Stimulated activated CD8-positive, alpha-beta memory T cell treated with anti-CD3 and anti-CD28 coated beads, Interleukin-4, amount 100 ng/mL, for 48 hours (primary cell): Measurements from ENCODE around the gene TP63.

Experiments
- DNase-seq: peaks from one replicate; pipeline ENCODE4 v3.0.0-alpha.2; 2020

The TP63 gene

DNA sequence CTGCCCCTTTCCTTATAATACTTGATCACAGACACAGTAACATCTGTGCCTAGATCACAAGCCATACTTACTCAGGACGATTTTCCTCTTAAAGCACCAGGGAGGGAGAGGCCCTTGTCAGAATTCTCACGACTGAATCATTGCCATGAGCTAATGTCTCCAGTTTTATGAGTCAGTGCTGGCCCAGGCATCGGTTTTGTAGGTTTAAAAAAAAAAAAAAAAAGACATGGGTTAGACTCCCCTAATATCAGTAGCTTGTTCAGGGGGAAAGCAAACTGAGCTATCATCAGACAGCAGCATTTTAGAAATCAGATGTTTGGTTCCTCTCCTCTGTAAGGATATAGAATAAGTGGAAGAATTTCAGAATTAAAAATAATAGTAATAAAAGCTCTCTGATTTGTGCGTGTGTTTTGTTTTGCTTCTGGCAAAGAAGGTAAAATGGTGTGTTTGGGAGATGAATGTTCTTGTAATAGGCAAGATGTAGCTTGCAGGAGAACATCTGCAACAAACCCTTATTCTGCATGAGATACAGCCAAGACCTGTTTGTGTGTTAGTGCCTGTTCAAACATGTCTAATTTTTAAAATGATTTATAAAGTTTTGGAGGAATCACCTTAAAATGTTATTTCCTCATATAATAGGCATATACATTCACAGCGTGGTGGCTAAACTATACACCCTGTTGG is 193.6 kb downstream of the TP63 start:
- no peak for DNase-seq

DNA sequence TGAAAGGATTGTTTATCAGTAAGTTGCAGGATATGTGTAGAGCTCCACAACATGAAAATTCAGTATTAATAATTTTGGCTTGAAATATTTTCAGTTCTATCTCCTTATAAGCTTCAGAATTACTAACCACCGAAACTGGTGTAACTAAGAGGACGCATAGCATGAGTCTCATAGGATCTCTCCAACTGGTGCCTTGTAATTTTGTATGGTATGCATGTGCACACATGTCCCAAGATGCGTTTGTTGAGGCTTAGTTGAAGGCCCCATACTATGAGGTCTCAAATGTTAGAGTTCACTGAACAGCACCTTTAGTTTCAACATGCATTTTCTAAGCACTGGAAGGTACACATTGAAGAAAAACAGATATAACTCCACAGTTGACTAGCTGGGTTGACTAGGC is 195.4 kb downstream of the TP63 start:
- DNase-seq, result no peak

DNA sequence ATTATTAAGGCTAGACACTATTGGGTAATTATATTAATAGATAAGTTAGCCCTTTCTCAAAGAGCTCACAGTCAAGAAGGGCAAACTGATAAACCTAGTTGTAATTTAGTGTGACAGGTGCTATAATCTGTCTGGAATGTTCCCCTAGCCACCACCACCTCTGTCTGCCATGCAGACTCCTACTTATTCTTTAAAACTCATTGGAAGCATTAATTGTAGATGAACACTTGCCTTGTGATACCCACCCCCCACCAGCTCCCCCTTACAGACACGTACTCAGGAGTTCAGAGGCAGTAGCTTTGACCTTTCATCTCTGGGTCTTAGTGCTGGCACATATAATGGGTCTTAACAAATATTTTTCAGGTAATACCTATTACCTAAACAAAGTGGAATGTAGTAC is 195.9 kb downstream of the TP63 start:
- no peak for DNase-seq

DNA sequence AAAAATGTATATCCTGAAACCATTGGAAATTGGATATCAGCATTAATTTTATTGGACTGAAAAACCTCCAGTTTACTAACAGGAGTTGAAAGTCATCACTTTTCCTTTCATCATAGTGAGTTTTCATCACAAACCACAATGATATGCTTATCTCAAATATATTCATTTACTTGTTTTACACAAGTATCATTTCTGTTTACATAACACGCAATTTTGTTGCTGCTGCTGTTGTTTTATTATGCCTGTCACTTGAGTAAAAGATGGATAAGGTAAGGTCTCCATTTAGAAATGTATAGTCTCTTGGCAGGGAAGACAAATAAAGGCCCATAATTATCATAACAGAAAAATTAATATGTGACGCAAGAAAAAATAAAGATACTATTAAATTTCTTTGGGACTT is 199.2 kb downstream of the TP63 start:
- DNase-seq, result no peak

DNA sequence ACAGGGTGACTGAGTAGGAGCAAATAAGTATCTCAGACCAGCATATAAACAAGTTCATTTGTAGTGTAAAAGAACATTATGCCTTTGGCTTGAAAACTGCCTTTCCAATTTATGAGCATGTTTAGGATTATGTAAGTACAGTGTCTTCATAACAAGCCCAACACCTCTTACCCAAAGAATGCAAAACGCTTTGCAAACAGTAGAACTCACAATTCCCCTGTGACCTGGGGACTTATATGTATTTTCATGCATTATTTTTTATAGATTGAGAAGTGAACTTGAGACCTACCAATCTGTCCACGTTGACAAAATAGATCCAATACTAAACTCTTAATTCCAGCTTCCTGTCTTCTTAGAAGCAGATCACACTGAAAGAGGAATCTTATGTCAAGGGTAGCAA is 202.1 kb downstream of the TP63 start:
- DNase-seq, result no peak

DNA sequence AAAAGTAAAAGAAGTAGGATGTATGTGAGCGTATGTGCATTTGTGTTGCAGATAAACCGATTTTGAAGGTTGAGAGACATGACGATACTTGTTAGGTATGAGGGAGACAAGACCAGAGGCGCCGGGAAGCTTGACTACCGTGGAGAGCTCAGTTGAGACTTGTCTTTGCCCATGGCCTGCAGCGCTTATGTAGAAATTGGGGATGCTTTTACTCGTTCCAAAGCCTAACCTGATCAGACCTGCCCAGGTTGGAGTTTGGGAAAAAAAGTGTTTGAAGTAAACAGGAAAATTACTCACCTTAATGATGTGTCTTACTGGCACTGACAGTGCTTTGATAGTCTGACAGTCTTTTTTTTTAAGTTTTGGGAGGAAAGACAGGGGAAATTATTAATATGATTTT is 202.8 kb downstream of the TP63 start:
- no peak for DNase-seq

DNA sequence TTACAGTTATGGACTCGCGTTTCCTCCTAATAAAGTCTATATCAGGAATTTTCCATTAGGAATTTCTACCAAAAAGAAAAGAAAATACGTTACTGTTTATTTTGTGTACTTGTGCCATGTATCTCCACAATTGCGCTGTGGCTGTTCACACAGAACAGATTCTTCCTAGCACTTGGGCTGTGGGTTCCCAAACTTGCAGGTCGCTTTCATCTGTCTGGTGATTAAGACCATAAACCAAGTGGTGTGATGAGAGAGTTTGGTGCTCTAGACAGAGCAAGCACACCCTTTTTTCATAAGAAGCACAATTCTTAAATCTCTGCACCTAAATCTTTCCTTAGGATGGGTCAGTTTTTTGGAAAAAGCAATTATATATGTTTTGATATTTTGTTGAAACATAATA is 203.3 kb downstream of the TP63 start:
- DNase-seq, result no peak

DNA sequence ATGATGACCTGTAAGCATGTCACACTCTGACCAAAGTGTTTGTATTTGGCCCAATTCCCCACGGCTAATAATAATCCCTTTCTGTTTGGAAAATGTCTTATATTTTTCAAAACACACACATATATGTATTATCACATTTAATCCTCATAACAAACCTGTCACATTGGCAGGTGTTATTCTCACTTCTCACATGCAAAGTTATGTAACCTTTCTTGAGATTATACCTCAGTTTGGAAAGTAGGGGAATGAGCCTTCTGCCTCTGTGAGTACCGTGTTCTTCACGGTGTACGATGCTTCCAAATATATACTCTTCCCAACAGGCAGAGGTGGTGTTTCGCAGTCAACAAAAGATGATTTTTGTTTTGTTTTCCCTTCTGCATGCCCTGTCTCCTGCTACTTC is 205.6 kb downstream of the TP63 start:
- no peak for DNase-seq

DNA sequence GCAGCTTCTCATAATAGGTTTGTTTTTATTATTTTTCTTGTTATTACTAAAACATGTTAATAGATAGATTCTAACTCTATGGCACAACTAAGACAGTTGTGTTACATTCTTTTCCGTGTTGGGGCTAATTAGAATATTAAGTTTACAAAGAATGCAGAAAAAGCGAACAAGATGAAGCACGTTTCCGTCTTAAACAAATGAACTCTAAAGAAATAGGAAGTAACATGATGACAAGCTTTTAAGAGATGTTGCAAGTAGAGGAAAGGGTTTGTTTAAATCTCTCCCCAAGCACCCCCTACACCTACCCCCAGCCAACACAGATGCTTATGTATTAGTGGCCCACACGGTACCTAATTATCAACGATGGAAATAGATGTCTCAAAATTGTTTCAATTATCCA is 207.1 kb downstream of the TP63 start:
- DNase-seq, result no peak

DNA sequence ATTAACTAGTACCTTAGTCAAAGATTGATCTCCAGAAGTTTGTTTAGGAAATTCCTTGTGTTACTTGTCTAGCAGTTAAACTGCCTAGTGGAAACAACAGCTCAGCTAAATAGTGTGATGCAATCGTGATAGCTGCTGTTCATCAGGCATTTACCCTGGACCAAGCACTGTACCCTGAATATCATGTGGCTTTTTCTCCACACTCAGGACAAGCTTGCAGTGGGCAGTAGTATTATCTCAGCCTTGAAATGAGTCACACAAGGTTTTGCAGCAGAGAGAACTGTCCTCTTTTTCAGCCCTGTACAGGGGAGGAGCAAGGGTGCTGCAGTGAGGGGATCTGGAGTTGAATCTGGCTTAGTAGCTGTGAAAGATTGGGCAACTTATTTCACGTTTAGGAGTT is 208.4 kb downstream of the TP63 start:
- no peak for DNase-seq

DNA sequence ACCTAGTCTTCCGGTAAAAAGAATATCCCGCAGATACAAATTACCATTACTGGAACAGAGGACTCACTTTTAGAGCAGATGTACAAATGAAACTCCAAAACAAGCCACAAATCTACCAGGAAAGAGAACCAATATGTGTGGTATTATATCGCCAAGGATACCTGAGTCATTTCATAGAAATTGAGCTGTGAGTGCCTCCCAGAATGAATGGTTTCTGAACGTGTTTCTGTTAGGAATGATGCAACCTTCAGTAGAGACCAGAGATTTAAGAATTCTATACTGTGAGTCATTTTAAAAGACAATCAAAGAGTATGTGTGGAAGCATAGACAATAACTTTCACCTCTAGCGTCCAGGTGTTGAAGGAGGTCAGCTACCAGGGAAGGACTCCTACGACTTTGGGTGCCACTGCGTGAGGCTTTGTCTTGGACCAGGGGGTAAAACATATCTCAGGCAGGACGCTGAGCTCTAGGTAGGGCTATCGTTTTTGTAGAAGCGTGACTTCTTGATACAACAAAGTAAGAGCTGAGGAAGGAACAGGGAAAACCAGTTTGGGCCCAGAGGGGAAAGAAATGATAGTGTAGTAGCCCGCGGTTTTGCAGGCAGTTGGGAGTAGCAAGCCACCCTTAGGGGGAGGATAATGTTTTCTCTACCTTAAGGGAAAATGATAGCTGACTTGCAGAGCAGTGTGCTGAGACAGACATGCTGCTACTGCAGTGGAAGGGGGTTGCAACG is 210.4 kb downstream of the TP63 start:
- DNase-seq, result no peak

DNA sequence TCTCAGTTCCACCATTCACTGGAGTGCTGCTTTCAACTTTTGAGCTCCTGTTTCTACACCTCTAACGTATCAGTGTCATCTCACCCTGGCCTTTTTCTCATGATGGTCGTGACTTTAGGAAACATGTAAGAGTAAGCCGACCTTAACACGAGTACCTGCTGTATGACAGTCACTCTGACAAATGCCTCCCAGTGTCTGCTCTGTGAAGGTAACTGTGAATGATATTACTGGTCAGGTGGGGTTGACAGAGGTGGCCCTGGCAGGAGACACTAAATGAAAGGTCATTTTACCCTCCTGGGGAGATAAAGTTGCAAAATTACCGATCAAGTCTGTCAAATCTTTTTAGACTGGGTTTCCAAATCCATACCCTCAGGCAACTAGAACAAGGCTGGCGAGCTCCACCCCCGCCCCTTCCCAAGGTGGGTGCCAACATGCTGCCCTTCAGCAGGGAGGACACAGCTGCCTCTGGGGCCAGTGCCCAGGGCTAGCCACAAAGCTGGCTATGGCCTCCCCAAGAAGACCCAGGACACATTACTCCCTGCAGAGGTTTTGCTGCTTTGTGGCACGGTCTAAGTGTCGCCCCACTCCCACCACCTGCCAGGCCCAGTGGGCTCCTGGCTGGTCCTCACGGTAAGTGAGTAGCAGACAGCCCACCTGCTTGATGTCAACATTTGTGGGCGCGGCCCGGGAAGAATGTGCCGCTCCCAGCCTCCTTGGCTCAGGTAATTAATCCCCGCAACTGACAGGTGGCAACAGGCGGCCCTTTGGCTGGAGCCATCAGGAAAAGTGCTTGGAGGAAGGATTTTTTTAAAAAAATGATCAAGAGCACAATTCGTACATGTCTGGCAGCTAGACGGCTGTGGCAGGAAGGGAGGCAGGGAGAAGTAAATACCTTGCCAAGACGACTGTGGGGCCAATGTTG is 211.8 kb downstream of the TP63 start:
- DNase-seq, result no peak

DNA sequence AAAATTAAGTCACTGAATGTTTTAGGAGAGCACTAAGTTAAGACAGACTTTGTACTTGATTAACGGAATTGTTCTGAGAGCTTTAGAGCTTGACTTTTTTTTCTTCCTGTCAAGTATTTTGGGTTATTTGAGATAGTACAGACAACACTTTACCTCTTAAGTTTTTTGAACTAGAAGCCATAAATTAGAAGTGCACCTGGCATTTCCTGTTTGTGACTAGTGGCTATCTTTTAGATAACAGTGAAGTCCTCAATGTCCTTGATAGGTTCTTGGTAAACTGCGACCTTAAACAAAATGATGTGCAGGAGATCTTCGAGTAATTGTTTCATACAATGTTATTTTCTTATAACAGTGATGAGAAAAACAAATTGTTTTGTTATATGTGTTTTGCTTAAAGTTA is 213.9 kb downstream of the TP63 start:
- no peak for DNase-seq

DNA sequence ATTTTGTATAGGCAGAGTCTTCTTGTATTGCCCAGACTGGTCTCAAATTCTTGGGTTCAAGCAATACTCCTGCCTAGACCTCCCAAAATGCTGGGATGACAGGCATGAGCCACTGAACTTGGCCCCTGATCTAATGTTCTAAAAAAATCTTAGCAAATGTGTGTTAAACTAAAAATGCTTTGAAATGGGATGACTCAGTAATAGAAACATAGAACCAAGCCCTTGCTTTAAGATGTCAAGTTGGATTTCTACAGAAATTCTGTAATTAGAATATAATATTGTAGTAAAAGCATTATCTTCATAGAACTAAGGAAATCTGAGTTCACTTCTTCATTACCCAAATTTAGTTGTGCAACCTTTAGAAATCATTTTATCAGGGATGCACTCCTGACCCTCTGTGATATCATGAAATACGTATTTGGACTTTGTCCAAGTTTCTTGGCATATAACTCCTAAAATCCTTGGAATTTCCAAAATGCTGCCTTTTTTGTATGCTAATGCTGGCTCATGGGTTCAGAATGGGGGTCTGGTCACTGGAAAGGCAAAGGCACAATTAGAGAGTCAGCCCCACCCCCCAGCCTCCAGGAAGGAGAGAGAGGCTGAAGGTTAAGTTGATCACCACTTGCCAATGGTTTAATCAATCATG is 217.3 kb downstream of the TP63 start:
- no peak for DNase-seq

DNA sequence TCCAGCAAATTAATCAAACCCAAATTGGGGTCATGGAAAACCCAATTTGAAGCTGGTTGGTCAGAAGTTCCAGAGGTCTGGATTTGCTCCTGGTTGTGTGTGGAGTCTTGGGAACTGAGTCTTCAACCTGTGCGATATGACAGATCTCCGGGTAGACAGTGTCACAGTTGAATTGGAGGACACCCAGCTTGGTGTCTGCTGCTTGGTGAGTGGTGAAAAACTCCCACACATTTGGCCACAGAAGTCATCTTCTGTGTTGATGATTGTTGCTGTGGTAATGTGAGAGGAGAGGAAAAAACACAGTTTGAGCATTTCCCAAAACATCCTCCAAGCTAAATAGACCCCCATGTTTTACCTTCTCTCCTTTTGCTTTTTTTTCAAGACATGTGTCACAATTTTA is 218.1 kb downstream of the TP63 start:
- DNase-seq, result no peak

DNA sequence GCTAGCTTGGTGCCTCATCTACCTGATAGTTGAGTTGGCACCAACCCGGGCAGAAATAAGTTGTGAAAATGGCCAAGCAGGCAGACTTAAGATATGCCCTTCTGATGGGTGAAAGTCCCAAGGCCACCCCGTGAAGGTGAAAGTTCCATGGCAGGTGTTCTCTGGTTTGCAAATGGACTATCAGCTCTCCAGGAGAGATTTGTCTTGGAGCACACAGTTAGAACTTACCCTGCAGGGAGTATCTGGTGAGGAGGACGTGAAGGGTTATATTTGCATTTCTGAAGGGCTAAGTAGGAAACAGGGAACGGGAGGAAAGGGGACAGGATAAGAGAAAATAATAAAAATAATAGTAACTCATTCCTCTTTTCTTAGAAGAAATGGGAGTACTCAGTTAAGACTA is 220.5 kb downstream of the TP63 start:
- no peak for DNase-seq

DNA sequence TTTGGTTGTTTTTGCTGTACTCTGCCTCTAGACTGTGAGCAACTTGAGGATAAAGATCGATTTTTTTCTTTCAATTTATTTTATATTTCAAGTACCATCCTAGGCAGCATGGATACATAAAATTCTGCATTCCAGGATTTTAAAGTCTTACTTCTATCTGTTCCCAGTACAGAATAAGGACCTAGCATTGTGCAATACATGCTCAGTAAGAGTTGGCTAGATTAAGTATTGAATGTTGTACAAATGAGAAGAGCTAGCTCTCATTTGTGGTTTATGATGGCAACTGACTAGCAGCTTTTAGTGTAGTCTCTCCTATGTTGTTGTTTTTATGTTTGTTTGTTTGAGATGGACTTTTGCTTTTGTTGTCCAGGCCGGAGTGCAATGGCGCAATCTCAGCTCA is 222.7 kb downstream of the TP63 start:
- no peak for DNase-seq

DNA sequence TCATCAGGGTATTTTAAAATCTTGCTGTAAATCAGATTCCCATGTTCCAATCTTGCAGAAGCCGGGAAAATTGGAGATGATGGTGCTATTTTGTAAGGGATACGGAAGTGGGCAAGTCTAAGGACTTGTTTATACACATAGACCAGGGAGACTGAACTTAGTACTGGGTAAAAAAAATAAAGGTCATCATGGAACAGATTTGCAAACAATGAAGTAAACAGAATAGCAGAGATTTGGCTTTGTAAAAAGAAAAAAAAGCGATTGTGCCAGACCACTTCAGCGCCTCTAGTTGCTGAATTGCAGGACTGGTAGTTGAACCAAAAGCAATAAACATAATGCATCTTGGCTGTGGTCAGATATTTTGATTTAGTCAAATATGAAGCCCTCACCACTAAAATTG is 229.1 kb downstream of the TP63 start:
- no peak for DNase-seq

DNA sequence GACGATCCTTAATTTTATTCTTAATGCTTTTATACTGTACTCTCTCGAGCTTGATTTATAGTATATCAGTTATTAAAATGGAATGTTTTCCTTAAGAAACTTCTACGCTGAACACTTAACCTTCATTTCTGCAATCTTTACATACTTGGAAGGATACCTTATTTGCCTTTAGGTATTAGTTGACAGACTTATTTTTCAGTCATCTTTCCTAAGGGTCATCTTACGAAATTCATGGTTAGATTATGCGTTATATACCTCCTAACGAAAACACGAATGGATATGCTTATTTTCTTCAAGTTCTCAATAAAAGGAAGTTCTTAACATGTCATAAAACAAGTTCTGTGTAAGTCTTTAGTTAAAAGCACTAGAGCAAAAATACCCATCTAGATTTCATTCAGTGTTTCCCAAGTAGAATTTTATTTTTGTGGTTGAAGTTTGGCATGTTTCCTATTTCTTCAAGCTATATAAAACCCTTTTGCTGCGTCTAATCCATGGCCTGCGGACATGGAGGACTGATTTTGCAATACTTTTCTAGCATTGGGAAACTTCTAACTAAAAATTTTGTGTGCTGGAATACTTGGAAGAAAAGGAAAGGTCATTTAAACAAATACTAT is 231.3 kb downstream of the TP63 start:
- no peak for DNase-seq

DNA sequence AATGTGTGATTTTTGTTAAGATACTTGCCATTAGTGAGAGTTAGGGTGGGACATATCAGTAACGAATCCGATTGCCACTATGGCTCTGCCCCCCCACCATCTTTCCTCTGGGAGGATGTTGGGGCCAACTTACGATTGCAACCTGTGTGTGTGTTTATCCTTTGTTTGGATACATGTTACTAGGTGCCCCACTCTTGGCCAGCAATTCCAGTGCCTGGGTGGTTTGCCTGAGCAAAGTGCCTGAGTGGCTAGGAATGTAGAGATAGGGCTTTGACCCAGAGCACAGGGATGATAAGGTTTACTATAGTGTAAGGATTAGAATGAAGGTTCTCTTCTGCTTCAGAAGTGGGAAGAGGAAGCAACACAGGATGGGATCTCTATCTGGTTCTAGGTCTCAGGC is 231.8 kb downstream of the TP63 start:
- DNase-seq, result no peak

DNA sequence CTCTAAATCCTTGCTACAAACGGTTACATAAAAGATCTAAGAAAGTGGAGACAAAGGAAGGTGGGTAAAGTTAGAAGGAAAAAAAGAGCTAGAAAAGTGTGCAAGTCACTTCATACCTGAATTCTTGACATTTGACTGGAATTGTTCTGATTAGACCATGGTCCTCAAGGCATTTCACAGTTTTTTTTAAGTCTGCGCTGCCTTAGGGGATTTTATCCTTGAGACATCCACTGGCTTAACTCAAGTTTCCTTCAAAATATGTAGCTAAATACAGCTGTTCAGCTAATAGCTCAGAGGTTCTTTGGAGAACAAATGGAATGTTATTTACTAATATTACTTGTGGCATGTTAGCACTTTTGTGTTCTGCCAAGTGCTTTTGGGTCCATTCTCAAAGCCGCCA is 236.9 kb downstream of the TP63 start:
- no peak for DNase-seq

DNA sequence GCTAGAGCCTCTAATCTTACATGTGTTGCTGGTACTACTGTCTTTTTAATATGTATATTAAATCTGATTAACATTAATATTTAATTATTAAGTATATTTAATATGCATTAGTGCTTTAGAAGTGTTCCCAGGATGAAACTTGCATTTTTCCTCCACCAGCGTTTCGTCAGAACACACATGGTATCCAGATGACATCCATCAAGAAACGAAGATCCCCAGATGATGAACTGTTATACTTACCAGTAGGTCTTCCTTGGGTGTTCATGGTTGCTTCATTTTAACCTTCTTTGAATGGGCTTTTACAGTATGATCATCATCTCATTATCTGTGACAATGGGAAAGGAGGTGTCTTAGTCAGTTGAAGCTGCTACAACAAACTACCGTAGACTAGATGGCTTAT is 238.0 kb downstream of the TP63 start:
- DNase-seq, result no peak

DNA sequence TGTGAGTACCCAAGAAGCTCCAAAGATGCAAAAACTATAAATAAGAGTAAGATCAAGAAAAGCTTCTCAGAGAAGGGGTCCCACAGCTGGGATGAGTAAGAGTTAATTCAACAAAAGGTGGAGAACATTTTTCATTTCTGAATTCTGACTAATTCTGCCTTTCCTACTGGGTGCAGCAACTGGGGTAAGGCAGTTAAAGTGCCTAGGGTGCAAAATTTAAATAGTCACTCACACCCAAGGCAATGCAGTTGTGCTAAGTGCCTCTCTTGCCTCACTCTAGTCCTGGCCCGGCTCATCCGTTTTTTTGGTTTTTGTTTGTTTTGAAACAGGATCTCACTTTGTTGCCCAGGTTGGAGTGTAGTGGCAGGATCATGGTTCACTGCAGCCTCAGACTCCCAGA is 240.2 kb downstream of the TP63 start:
- DNase-seq, result no peak
